Neuronal stem cell (in vitro differentiated cells): ENCODE data around the gene NQO1. TPM values are rescaled to one million over a fixed set of nuclear protein-coding genes. Genes with fewer than 3 reads are reported as not detected.

Source experiments
- DNase-seq: peaks from one replicate; pipeline ENCODE4 v3.0.0-alpha.2; 2013; ENCODE audit warnings: low spot score
- H2AFZ ChIP-seq: one replicate; pipeline ENCODE4 v1.6.1; 2013; ENCODE audit warnings: mild to moderate bottlenecking, low read length, inconsistent platforms
- H2AK5ac ChIP-seq: 2 replicates; pipeline ENCODE4 v1.6.1; 2013; ENCODE audit warnings: low read depth, mild to moderate bottlenecking, inconsistent platforms, low read length, moderate library complexity, mixed read lengths
- H2BK120ac ChIP-seq: 2 replicates; pipeline ENCODE4 v1.6.1; 2013; ENCODE audit warnings: low read depth, mild to moderate bottlenecking, inconsistent platforms, low read length, moderate library complexity, mixed read lengths
- H2BK12ac ChIP-seq: one replicate; pipeline ENCODE4 v1.6.1; 2013; ENCODE audit warnings: low read length, inconsistent platforms
- H2BK15ac ChIP-seq: 2 replicates; pipeline ENCODE4 v1.6.1; 2013; ENCODE audit warnings: mild to moderate bottlenecking, low read length, inconsistent platforms, mixed read lengths
- H2BK5ac ChIP-seq: one replicate; pipeline ENCODE4 v1.6.1; 2013; ENCODE audit warnings: inconsistent platforms, mild to moderate bottlenecking, low read length, moderate library complexity
- H3K14ac ChIP-seq: one replicate; pipeline ENCODE4 v1.6.1; 2013; ENCODE audit warnings: low read length, inconsistent platforms
- H3K18ac ChIP-seq: 2 replicates; pipeline ENCODE4 v1.6.1; 2013; ENCODE audit warnings: low read length, inconsistent platforms
- H3K23ac ChIP-seq: 2 replicates; pipeline ENCODE4 v1.6.1; 2013; ENCODE audit warnings: low read depth, mild to moderate bottlenecking, mixed read lengths, low read length, inconsistent platforms; ENCODE audit not compliant: poor library complexity
- H3K27ac ChIP-seq: replicated peaks from 3 replicates; pipeline ENCODE4 v1.5.1; 2013; ENCODE audit warnings: low read length, inconsistent platforms
- H3K27me3 ChIP-seq, 3 experiments: 2 replicates each; pipeline ENCODE4 v1.6.1; 2013; ENCODE audit warnings: low read length in 3 of 3, mild to moderate bottlenecking in 2 of 3, inconsistent platforms in 1 of 3, low read depth in 1 of 3, mixed read lengths in 1 of 3, moderate library complexity in 1 of 3; ENCODE audit not compliant: control insufficient read depth in 3 of 3, insufficient read depth in 3 of 3
- H3K36me3 ChIP-seq, 2 donors: replicated peaks in 1 of 2; 2 replicates each; pipeline ENCODE4 v1.6.1; 2013; ENCODE audit warnings: low read length in 2 of 2; ENCODE audit not compliant: control insufficient read depth in 2 of 2, insufficient read depth in 2 of 2
- H3K4ac ChIP-seq: 2 replicates; pipeline ENCODE4 v1.6.1; 2013; ENCODE audit warnings: inconsistent platforms, mild to moderate bottlenecking, low read length, moderate library complexity
- H3K4me1 ChIP-seq, 2 donors: 1 replicate in 1 of 2; 2 replicates in 1 of 2; pipeline ENCODE4 v1.6.1; 2013; ENCODE audit warnings: low read length in 2 of 2, low read depth in 1 of 2; ENCODE audit not compliant: control insufficient read depth in 2 of 2, insufficient read depth in 1 of 2
- H3K4me2 ChIP-seq: one replicate; pipeline ENCODE4 v1.6.1; 2013; ENCODE audit warnings: mild to moderate bottlenecking, low read length, inconsistent platforms; ENCODE audit not compliant: insufficient read depth, poor library complexity, severe bottlenecking
- H3K4me3 ChIP-seq, 2 donors: 2 replicates each; pipeline ENCODE4 v1.5.1; 2013; ENCODE audit warnings: low read length in 2 of 2, mild to moderate bottlenecking in 2 of 2, inconsistent platforms in 1 of 2, moderate library complexity in 1 of 2
- H3K79me1 ChIP-seq: one replicate; pipeline ENCODE4 v1.6.1; 2013; ENCODE audit warnings: low read depth, mild to moderate bottlenecking, inconsistent platforms, low read length, moderate library complexity
- H3K9ac ChIP-seq: one replicate; pipeline ENCODE4 v1.6.1; 2013; ENCODE audit warnings: mild to moderate bottlenecking, low read depth, low read length, inconsistent platforms; ENCODE audit not compliant: poor library complexity
- H3K9me3 ChIP-seq, 2 donors: replicated peaks in 1 of 2; 2 replicates each; pipeline versions ENCODE3 to v1.6.1; 2013; ENCODE audit warnings: low read length in 2 of 2, mild to moderate bottlenecking in 2 of 2, inconsistent platforms in 1 of 2, low read depth in 1 of 2, mixed read lengths in 1 of 2, moderate library complexity in 1 of 2; ENCODE audit not compliant: control insufficient read depth in 2 of 2, insufficient read depth in 1 of 2
- H4K8ac ChIP-seq: one replicate; pipeline ENCODE4 v1.6.1; 2013; ENCODE audit warnings: low read depth, mild to moderate bottlenecking, inconsistent platforms, low read length, moderate library complexity
- H4K91ac ChIP-seq: one replicate; pipeline ENCODE4 v1.6.1; 2013; ENCODE audit warnings: low read length, low read depth, mild to moderate bottlenecking, inconsistent platforms; ENCODE audit not compliant: poor library complexity
- WGBS, 2 donors: extraction: QIAGEN DNeasy Blood & Tissue Kit; methylation state at CpG; one replicate each; pipeline ENCODE4 v1.1.7; 2013; ENCODE audit warnings: missing lambda C conversion rate in 2 of 2, mixed read lengths in 1 of 2; ENCODE audit not compliant: insufficient read length in 2 of 2, insufficient replicate concordance in 1 of 2; ENCODE audit errors: extremely low coverage in 2 of 2; 5-methylcytosine and 5-hydroxymethylcytosine counted together
- polyA plus RNA-seq, 2 experiments: library from polyadenylated mRNA; stranded (reverse); fragments of 200-250 nt; gene quantifications; one replicate each; pipeline ENCODE4 v1.2.3, GENCODE V29; 2013

Gene NQO1
- polyA plus RNA-seq (2013, experiment 1 of 2), result 12.2 TPM
- polyA plus RNA-seq (2013, experiment 2 of 2), result 11.4 TPM

DNA sequence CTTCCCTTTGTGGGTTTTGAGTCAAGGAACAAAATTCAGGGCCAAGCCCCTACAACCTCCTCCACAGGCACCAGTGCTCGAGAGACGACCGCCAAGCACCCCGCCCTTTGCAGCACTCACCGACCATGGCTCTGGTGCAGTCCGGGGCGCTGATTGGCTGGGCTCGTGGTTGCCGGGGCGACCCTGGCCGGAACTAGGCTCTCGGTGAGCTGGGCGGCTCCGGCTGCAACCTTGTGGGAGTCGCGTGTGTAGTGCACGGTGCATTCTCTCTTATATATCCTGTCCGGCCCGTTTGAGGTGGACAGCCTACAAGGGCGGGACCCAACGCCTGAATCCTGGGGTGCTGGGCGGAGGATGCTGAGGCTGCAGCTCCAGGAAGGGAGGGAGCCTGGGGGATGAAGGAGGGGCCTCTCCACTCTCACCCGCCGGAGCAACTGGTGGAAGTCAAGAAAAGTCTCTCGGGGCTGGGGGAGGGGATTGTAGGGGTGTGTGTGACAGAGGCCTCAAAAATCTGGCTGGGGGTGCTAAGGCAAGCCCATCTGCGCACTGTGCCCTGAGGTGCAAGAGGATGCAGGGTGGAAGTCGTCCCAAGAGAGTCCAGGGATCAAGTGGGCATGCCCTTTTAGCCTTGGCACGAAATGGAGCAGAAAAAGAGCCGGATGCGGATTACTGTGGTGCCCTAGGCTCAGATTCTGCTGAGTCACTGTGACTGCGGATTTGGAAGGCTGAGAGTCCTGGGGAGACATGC is at the start of gene NQO1:
NQO1 (minus strand) TSS at position 248 of the 748 bp plus-strand sequence; CDS start at position 127, 121 bp downstream.
- Histone ChIP-seq H3K18ac (peak within 1 kb of the TSS; percentile 78), H2AK5ac (peak within 1 kb of the TSS; percentile 34), H3K4ac (no peak within 1 kb of the TSS), H2AFZ (peak within 1 kb of the TSS; percentile 88), H3K27me3 (no peaks in the 10 kb centered on the region), H3K14ac (no peak within 1 kb of the TSS), H3K23ac (peak within 1 kb of the TSS; percentile 90), H2BK120ac (no peak within 1 kb of the TSS), H3K36me3 (no peaks in the 10 kb centered on the region), H4K8ac (no peak within 1 kb of the TSS), H3K4me3 (peak within 1 kb of the TSS; percentile 50 to 80), H3K9me3 (no peaks in the 10 kb centered on the region), H3K4me1 (peaks cover 4 to 15% of the 10 kb centered on the region in 2 donors), H3K9ac (peak within 1 kb of the TSS; percentile 82), H4K91ac (peak within 1 kb of the TSS; percentile 47), H3K27ac (peak within 1 kb of the TSS; percentile 94), H3K79me1 (no peaks in the 10 kb centered on the region), H2BK12ac (no peak within 1 kb of the TSS), H2BK15ac (peak within 1 kb of the TSS; percentile 47), H2BK5ac (peak within 1 kb of the TSS; percentile 69), H3K4me2 (peak within 1 kb of the TSS; percentile 90)
- DNase-seq, result peak; percentile 83
- no CpG with 5 or more reads among the region's 31 CpGs for WGBS, 2 donors

DNA sequence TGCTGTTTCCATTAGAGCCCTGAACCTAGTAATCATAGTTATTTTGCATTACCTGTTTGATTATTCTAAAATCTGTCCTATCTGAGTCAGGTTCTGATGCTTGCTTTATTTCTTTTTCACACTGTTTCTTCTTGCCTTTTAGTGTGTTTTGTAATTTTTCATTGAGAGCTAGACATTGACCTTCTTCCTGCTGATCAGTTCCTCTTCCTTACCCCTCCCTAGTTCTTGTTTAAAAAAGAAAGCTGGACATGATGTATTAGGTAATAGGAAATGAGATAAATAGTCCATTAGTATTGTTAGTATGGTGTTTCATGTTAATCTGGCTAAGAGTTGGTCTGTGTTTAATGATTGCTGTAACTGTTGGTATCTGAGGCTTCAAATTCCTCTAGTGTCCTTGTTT is 49.2 kb upstream of the NQO1 start:
- Histone ChIP-seq H3K9ac (no peak overlapping the region), H2BK120ac (no peak overlapping the region), H3K23ac (no peak overlapping the region), H2BK15ac (no peak overlapping the region), H3K4me1 (peaks cover 4 to 6% of the 10 kb centered on the region in 2 donors), H2BK5ac (no peak overlapping the region), H3K27ac (no peak overlapping the region), H3K79me1 (peaks cover 3% of the 10 kb centered on the region), H2BK12ac (no peak overlapping the region), H4K8ac (no peak overlapping the region), H2AK5ac (no peak overlapping the region), H3K27me3 (no peaks in the 10 kb centered on the region), H3K36me3 (no peaks in the 10 kb centered on the region), H3K18ac (no peak overlapping the region), H3K9me3 (peaks cover 0 to 13% of the 10 kb centered on the region in 2 donors), H3K14ac (no peak overlapping the region), H4K91ac (no peak overlapping the region), H3K4ac (no peak overlapping the region), H3K4me3 (no peak overlapping the region), H3K4me2 (no peak overlapping the region), H2AFZ (no peak overlapping the region)
- no peak for DNase-seq

DNA sequence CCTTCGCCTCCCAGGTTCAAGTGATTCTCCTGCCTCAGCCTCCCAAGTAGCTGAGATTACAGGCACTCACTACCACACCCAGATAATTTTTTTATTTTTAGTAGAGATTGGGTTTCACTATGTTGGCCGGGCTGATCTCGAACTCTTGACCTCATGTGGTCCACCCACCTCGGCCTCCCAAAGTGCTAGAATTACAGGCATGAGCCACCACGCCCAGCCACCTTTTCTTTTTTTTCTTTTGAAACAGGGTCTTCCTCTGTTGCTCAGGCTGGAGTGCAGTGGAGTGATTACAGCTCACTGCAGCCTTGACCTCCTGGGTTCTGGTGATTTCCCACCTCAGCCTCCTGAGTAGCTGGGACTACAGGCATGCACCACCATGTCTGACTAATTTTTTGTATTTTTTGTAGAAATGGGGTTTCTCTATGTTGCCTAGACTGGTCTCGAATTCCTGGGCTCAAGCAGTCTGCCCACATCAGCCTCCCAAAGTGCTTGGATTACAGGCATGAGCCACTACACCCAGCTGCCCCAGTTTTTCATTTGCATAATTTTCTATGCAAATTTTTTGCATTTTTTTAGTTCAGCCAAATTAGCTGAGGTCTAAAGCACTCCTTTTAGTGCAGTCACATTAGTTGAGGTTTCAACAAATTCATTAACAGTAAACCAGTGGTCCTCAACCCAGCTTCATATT is 47.0 kb upstream of the NQO1 start:
- Histone ChIP-seq H2AK5ac (no peak overlapping the region), H2BK5ac (no peak overlapping the region), H3K36me3 (no peaks in the 10 kb centered on the region), H3K4me2 (no peak overlapping the region), H3K4me3 (no peak overlapping the region), H2BK15ac (no peak overlapping the region), H3K9ac (no peak overlapping the region), H3K79me1 (peaks cover 3% of the 10 kb centered on the region), H2AFZ (no peak overlapping the region), H4K8ac (no peak overlapping the region), H3K27ac (no peak overlapping the region), H3K23ac (no peak overlapping the region), H3K9me3 (peaks cover 0 to 13% of the 10 kb centered on the region in 2 donors), H2BK12ac (no peak overlapping the region), H3K18ac (no peak overlapping the region), H3K14ac (no peak overlapping the region), H3K27me3 (no peaks in the 10 kb centered on the region), H3K4me1 (peaks cover 4 to 6% of the 10 kb centered on the region in 2 donors), H3K4ac (no peak overlapping the region), H2BK120ac (no peak overlapping the region), H4K91ac (no peak overlapping the region)
- no peak for DNase-seq
- WGBS, 2 donors, result no CpG with 5 or more reads among the region's 6 CpGs

DNA sequence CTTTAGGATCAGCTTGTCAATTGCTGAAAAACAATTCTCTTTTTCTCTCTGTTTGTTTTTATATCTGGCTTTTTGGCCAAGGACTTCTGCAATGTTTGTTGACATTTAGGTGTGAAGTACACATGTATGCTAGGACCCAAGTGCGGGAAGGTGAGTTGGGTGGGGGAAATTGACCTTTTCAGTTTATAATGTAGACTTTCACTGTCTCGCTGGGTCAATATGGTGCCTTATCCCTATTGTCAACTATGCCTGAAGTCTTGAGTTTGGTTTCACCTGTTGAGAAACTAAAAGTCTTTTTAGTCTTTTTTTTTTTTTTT is 45.2 kb upstream of the NQO1 start:
- no peaks in the 10 kb centered on the region for H3K27me3 ChIP-seq
- peaks cover 4 to 6% of the 10 kb centered on the region in 2 donors for H3K4me1 ChIP-seq
- no peak overlapping the region for H3K14ac ChIP-seq
- H2BK12ac ChIP-seq, result no peak overlapping the region
- H4K91ac ChIP-seq, result no peak overlapping the region
- H2BK120ac ChIP-seq, result no peak overlapping the region
- H3K23ac ChIP-seq, result no peak overlapping the region
- no peak overlapping the region for H2BK5ac ChIP-seq
- H4K8ac ChIP-seq, result no peak overlapping the region
- no peak overlapping the region for H3K18ac ChIP-seq
- H3K79me1 ChIP-seq, result peaks cover 3% of the 10 kb centered on the region
- no peaks in the 10 kb centered on the region for H3K36me3 ChIP-seq
- H3K9ac ChIP-seq, result no peak overlapping the region
- H3K4me3 ChIP-seq, result no peak overlapping the region
- no peak for DNase-seq
- H2AK5ac ChIP-seq, result no peak overlapping the region
- no peak overlapping the region for H3K4ac ChIP-seq
- H2AFZ ChIP-seq, result no peak overlapping the region
- no peak overlapping the region for H3K27ac ChIP-seq
- no peak overlapping the region for H3K4me2 ChIP-seq
- no peak overlapping the region for H2BK15ac ChIP-seq
- H3K9me3 ChIP-seq, result peaks cover 0 to 13% of the 10 kb centered on the region in 2 donors
- no CpG with 5 or more reads among the region's 2 CpGs for whole genome bisulfite sequencing, 2 donors
